HUES64 (cell line): Measurements from ENCODE around the gene FILIP1. TPM values are rescaled to one million over a fixed set of nuclear protein-coding genes. Genes with fewer than 3 reads are reported as not detected.

Experiments used
- H3K27ac ChIP-seq: 2 replicates; pipeline ENCODE4 v1.7.0; 2013; ENCODE audit warnings: low read depth, low read length, inconsistent platforms
- H3K27me3 ChIP-seq: 2 replicates; pipeline ENCODE4 v1.6.1; 2013; ENCODE audit warnings: mild to moderate bottlenecking, low read length; ENCODE audit not compliant: insufficient read depth
- H3K36me3 ChIP-seq: 2 replicates; pipeline ENCODE4 v1.6.1; 2013; ENCODE audit warnings: mild to moderate bottlenecking, low read length; ENCODE audit not compliant: insufficient read depth
- H3K4me1 ChIP-seq: 2 replicates; pipeline ENCODE4 v1.6.1; 2013; ENCODE audit warnings: mild to moderate bottlenecking, low read length, moderate library complexity; ENCODE audit not compliant: insufficient read depth
- H3K4me3 ChIP-seq: 2 replicates; pipeline ENCODE4 v1.5.1; 2013; ENCODE audit warnings: mild to moderate bottlenecking, low read length, moderate library complexity
- H3K9ac ChIP-seq: 2 replicates; pipeline ENCODE4 v1.6.1; 2013; ENCODE audit warnings: mild to moderate bottlenecking, low read depth, low read length
- H3K9me3 ChIP-seq: 2 replicates; pipeline ENCODE4 v1.6.1; 2013; ENCODE audit warnings: low read depth, low read length; ENCODE audit not compliant: insufficient read depth
- WGBS: fragments of 150-250, 120-280 bp; methylation state at CpG from one replicate; pipeline ENCODE4 v1.1.7; 2013; ENCODE audit warnings: missing lambda C conversion rate; 5-methylcytosine and 5-hydroxymethylcytosine counted together
- polyA plus RNA-seq, 2 experiments: library from polyadenylated mRNA; stranded (reverse); fragments of 50-300 nt; gene quantifications; one replicate each; pipeline ENCODE4 v1.2.3, GENCODE V29; 2013

FILIP1 gene
- 2.7 TPM for polyA plus RNA-seq (2013, experiment 1 of 2)
- 5.3 TPM for polyA plus RNA-seq (2013, experiment 2 of 2)

- H3K36me3 ChIP-seq = no peaks in the 10 kb centered on the region
- no peak within 1 kb of the TSS for H3K4me3 ChIP-seq
- no peaks in the 10 kb centered on the region for H3K27me3 ChIP-seq
- 0 out of 2 replicates have a peak, but pooled peaks cover 4% of the 10 kb centered on the region for H3K4me1 ChIP-seq
- WGBS = 76% methylated on average over 8 of the region's 10 CpGs
- no peak within 1 kb of the TSS for H3K27ac ChIP-seq
- no peak within 1 kb of the TSS for H3K9ac ChIP-seq
- H3K9me3 ChIP-seq = no peaks in the 10 kb centered on the region
Measured at GRCh38 chr6:75493400-75494064, at the start of gene FILIP1. Gene FILIP1, minus strand, starts transcription at chr6:75493800. Its CDS starts 78,828 bp downstream, at chr6:75414972.

- WGBS = 79% methylated on average over 2 of the region's 2 CpGs
Measured at GRCh38 chr6:75543311-75543710, 49.7 kb upstream of the FILIP1 start.

GRCh38 chr6:75539136-75539535 lies 45.5 kb upstream of the FILIP1 start:
- Histone ChIP-seq H3K4me3 (no peak overlapping the region), H3K27me3 (no peaks in the 10 kb centered on the region), H3K27ac (no peak overlapping the region), H3K9ac (no peak overlapping the region), H3K4me1 (no peaks in the 10 kb centered on the region), H3K9me3 (no peaks in the 10 kb centered on the region), H3K36me3 (no peaks in the 10 kb centered on the region)
- 95% methylated on average over 4 of the region's 4 CpGs for WGBS

More at GRCh38 chr6:75543311-75543710, 49.7 kb upstream of the FILIP1 start:
- no peak overlapping the region for H3K4me3 ChIP-seq
- no peaks in the 10 kb centered on the region for H3K36me3 ChIP-seq
- no peaks in the 10 kb centered on the region for H3K9me3 ChIP-seq
- no peak overlapping the region for H3K27ac ChIP-seq
- H3K9ac ChIP-seq = no peak overlapping the region
- no peaks in the 10 kb centered on the region for H3K4me1 ChIP-seq
- H3K27me3 ChIP-seq = no peaks in the 10 kb centered on the region

- Histone ChIP-seq H3K27me3 (no peaks in the 10 kb centered on the region), H3K36me3 (no peaks in the 10 kb centered on the region), H3K9ac (no peak overlapping the region), H3K27ac (no peak overlapping the region), H3K9me3 (no peaks in the 10 kb centered on the region), H3K4me3 (no peak overlapping the region), H3K4me1 (0 out of 2 replicates have a peak, but pooled peaks cover 3% of the 10 kb centered on the region)
- 95% methylated on average over 1 of the region's 1 CpG for WGBS
Measured at GRCh38 chr6:75532521-75532920, 38.9 kb upstream of the FILIP1 start.

GRCh38 chr6:75531174-75531573 lies 37.6 kb upstream of the FILIP1 start:
- Histone ChIP-seq H3K27ac (no peak overlapping the region), H3K27me3 (no peaks in the 10 kb centered on the region), H3K9ac (no peak overlapping the region), H3K4me1 (0 out of 2 replicates have a peak, but pooled peaks cover 3% of the 10 kb centered on the region), H3K36me3 (no peaks in the 10 kb centered on the region), H3K4me3 (no peak overlapping the region), H3K9me3 (no peaks in the 10 kb centered on the region)
- WGBS = 98% methylated on average over 1 of the region's 1 CpG

- 0 out of 2 replicates have a peak, but pooled peaks cover 3% of the 10 kb centered on the region for H3K4me1 ChIP-seq
- H3K9ac ChIP-seq = no peak overlapping the region
- H3K9me3 ChIP-seq = peaks cover 2% of the 10 kb centered on the region; the same call in 1 of the 2 replicates
- no peak overlapping the region for H3K4me3 ChIP-seq
- no peaks in the 10 kb centered on the region for H3K27me3 ChIP-seq
- H3K27ac ChIP-seq = no peak overlapping the region
- 92% methylated on average over 4 of the region's 4 CpGs for WGBS
- H3K36me3 ChIP-seq = no peaks in the 10 kb centered on the region
Measured at GRCh38 chr6:75530696-75531095, 37.1 kb upstream of the FILIP1 start.

GRCh38 chr6:75528423-75528822 lies 34.8 kb upstream of the FILIP1 start:
- H3K36me3 ChIP-seq = no peaks in the 10 kb centered on the region
- H3K27ac ChIP-seq = no peak overlapping the region
- no peaks in the 10 kb centered on the region for H3K27me3 ChIP-seq
- H3K4me3 ChIP-seq = no peak overlapping the region
- peaks cover 4% of the 10 kb centered on the region; the same call in 1 of the 2 replicates for H3K9me3 ChIP-seq
- 0 out of 2 replicates have a peak, but pooled peaks cover 3% of the 10 kb centered on the region for H3K4me1 ChIP-seq
- H3K9ac ChIP-seq = no peak overlapping the region
- WGBS = 88% methylated on average over 2 of the region's 2 CpGs

GRCh38 chr6:75526502-75527127 lies 33.0 kb upstream of the FILIP1 start:
- H3K27ac ChIP-seq = no peak overlapping the region
- WGBS = 46% methylated on average over 4 of the region's 4 CpGs
- H3K36me3 ChIP-seq = no peaks in the 10 kb centered on the region
- H3K9ac ChIP-seq = no peak overlapping the region
- H3K4me1 ChIP-seq = no peaks in the 10 kb centered on the region
- H3K27me3 ChIP-seq = no peaks in the 10 kb centered on the region
- peaks cover 4% of the 10 kb centered on the region; the same call in 1 of the 2 replicates for H3K9me3 ChIP-seq
- H3K4me3 ChIP-seq = no peak overlapping the region

GRCh38 chr6:75525682-75526081 lies 32.1 kb upstream of the FILIP1 start:
- no peaks in the 10 kb centered on the region for H3K36me3 ChIP-seq
- no peak overlapping the region for H3K4me3 ChIP-seq
- no peaks in the 10 kb centered on the region for H3K27me3 ChIP-seq
- H3K9ac ChIP-seq = no peak overlapping the region
- H3K4me1 ChIP-seq = no peaks in the 10 kb centered on the region
- 100% methylated on average over 1 of the region's 3 CpGs for WGBS
- H3K9me3 ChIP-seq = peaks cover 4% of the 10 kb centered on the region; the same call in 1 of the 2 replicates
- H3K27ac ChIP-seq = no peak overlapping the region

GRCh38 chr6:75524322-75524972 lies 30.8 kb upstream of the FILIP1 start:
- H3K9ac ChIP-seq = no peak overlapping the region
- 87% methylated on average over 8 of the region's 9 CpGs for WGBS
- no peaks in the 10 kb centered on the region for H3K4me1 ChIP-seq
- H3K27me3 ChIP-seq = no peaks in the 10 kb centered on the region
- H3K9me3 ChIP-seq = peaks cover 4% of the 10 kb centered on the region; the same call in 1 of the 2 replicates
- no peak overlapping the region for H3K27ac ChIP-seq
- no peaks in the 10 kb centered on the region for H3K36me3 ChIP-seq
- H3K4me3 ChIP-seq = no peak overlapping the region

GRCh38 chr6:75516757-75517156 lies 23.2 kb upstream of the FILIP1 start:
- Histone ChIP-seq H3K36me3 (no peaks in the 10 kb centered on the region), H3K9ac (no peak overlapping the region), H3K4me3 (no peak overlapping the region), H3K4me1 (no peaks in the 10 kb centered on the region), H3K9me3 (no peaks in the 10 kb centered on the region), H3K27ac (no peak overlapping the region), H3K27me3 (no peaks in the 10 kb centered on the region)
- WGBS = 36% methylated on average over 2 of the region's 2 CpGs
